WI38 (cell line): ENCODE measurements around the gene TEAD1.
A peak's percentile ranks its signal among the peaks of the same experiment; 100 is the strongest.

Experiments
- H3K4me3 ChIP-seq: 2 replicates; pipeline ENCODE4 v1.5.1; 2011; ENCODE audit warnings: low read depth, mild to moderate bottlenecking, control low read depth, low read length
- TF ChIP-seq, protein P1 (sequence below): IDR thresholded peaks from 2 replicates; pipeline ENCODE4 v1.5.1; 2012; ENCODE audit warnings: low read depth, mild to moderate bottlenecking, control low read depth, low read length

The TEAD1 gene

DNA sequence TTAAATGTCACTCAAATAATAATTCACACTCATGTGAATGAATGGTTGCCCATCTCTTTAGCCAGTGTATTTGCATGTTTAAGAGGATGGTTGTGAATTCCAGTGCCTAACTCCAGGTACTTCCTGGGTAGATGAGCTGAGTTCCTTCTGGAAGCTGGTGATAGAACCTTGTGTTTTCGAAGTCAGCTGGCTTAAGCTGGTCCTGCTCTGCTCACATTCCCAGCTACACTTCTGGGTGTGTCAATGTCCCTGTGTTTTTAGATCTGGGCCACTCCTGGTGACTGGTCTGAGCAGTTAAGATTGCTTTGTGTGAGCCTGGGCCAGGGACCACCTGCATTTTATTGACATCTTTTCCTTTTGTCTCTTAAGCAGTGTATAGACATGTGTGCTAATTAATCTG, 10.6 kb downstream of the TEAD1 start:
- H3K4me3 ChIP-seq: no peak overlapping the region
- TF ChIP-seq, protein P1, sequence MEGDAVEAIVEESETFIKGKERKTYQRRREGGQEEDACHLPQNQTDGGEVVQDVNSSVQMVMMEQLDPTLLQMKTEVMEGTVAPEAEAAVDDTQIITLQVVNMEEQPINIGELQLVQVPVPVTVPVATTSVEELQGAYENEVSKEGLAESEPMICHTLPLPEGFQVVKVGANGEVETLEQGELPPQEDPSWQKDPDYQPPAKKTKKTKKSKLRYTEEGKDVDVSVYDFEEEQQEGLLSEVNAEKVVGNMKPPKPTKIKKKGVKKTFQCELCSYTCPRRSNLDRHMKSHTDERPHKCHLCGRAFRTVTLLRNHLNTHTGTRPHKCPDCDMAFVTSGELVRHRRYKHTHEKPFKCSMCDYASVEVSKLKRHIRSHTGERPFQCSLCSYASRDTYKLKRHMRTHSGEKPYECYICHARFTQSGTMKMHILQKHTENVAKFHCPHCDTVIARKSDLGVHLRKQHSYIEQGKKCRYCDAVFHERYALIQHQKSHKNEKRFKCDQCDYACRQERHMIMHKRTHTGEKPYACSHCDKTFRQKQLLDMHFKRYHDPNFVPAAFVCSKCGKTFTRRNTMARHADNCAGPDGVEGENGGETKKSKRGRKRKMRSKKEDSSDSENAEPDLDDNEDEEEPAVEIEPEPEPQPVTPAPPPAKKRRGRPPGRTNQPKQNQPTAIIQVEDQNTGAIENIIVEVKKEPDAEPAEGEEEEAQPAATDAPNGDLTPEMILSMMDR: no peak

DNA sequence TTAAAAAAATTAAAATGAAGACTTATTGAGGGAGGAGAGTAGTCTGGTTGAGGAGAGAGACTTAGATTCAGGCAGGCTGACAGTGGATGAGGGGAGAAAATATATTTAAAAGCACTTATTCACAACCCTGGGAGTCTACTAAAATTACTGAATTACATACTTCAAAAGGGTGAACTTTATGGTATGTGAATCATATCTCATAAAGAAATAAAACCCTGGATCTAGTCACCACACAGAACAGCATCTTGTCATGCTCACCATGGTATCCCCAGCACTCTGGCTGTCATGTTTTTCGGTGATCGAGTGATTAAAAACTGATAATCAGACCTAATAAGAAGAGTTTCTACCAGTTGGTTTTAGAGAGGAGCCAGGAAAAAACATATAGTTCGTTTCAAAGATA, 11.0 kb downstream of the TEAD1 start:
- TF ChIP-seq, protein P1: no peak
- no peak overlapping the region for H3K4me3 ChIP-seq

DNA sequence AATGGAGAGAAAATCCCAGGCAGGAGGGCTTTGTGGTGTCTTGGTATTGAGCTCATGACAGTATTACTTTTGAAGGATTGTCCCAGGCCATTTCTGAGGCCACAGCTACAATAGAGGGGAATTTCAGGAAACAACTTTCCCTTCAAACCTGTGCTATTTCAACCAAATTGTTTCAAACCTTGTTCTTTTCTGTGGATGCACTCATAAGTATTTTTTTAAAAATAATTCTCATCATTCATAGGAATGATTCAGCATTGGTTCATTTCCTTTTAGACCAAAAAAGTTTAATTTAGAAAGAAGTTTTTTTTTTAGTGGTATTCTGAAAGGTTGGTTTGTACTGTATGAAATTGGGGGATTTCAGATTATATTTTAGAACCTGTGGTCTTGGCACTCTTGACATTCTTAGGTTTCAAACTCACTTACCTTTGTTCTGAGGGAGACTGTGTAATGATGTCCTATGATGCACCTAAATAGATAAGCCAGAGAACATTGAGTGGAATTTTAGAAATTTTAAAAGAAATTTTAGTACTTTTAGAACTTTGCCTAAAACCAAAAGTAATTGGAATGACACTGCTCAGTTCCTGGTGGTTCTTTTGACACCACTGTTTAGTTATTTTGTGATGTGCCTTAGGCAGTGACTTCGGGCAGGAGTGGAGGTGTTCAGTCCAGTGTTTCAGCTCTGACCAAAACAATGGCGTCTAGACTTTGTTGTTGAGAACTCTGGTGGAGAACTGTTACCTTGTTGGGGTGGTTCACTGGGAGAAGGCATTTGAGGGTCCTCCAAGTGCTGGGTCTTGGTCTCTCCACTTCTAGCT, 12.2 kb downstream of the TEAD1 start:
- H3K4me3 ChIP-seq: 0 out of 2 replicates have a peak overlapping the region, but pooled peaks have one; percentile 8

DNA sequence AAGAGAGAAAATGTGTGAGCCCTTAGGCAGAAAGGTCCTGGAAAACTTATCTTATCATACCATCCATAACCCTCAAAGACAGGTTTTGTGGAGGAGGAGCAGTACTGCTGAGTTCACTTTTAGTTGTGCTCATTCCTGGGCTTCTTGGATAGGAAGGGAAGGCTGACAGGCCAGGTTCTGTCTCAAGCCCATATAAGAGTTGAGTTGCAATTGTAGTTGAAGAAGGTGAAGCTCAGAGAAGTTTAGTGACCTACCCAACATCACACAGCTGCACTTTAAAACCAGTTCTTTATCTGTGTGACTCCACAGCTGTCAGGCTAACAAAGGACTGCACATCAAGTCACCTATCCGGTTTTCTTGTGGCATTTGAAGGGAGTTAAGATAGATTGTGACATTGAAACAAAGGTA, 13.0 kb downstream of the TEAD1 start:
- TF ChIP-seq, protein P1: no peak
- no peak overlapping the region for H3K4me3 ChIP-seq

More for the DNA sequence above, 12.2 kb downstream of the TEAD1 start:
- TF ChIP-seq, protein P1: no peak

DNA sequence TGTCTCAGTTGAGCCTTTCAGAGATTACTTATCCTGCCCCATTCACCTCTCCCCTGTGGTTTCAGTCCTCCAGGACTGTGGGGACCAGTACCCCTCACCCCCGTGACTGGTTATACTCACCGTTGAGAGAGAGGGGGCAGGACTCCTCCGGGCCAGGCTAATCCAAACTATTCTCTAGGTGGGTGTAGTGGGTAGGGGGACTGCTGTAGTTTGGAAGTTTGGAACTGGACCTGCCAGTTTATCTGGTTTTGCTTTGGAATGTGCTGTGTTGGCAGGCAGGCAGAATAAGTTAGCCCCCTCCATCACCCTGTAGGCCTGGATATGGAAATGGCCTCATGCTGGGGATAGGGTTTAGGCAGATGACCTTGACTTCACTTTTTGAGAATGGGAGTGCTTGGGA, 13.5 kb downstream of the TEAD1 start:
- TF ChIP-seq, protein P1: no peak
- H3K4me3 ChIP-seq: no peak overlapping the region

DNA sequence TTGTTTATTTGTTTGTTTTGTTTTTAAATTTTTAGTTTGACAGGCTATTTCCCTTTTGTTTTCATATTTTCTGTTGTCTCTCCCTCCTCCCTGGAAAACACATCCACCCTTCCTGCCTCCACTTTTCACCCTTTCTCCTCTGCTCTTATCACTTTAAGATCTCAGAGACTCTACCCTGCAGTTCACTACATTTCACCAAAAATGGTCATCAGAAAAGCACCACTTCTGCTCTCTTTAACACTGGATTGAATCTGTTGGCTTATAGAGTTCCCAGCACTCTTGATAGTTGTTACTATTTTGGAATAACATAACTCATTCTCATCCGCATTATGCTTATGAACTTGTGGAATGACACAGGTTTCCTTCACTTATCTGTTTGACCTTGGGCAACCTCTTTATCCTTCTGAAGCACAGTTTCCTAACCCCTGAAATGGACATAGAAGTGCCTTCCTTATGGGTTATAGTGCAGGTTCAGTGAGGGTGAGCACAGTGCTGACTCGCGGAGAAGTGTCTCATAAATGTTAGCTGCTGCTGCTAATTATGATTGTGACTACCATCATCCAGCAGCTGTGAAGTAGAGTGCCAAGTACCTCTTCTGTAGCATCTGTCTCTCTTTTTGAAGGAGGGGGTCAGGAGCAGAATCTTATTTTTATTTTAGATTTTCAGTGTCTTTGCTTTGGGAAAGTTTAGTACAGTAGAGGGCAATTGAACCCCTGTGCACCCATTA, 15.0 kb downstream of the TEAD1 start:
- no peak overlapping the region for H3K4me3 ChIP-seq
- TF ChIP-seq, protein P1: no peak

DNA sequence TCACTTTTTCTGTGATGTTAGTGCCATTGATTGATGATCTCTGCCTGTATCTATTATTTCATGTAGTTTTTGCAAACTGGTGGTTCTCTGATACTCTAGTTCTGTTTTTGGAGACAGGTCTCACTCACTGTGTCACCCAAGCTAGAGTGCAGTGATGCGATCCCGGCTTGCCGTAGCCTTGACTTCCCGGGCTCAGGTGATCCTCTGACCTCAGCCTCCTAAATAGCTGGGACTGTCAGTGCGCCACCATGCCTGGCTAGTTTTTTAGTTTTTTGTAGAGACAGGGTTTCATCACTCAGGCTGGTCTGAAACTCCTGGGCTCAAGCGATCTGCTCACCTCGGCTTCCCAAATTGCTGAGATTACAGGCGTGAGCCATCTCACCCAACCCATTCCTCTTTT, 16.4 kb downstream of the TEAD1 start:
- TF ChIP-seq, protein P1: no peak

More for the DNA sequence above, 16.4 kb downstream of the TEAD1 start:
- H3K4me3 ChIP-seq: no peak overlapping the region
